Islet of Langerhans (tissue), 1 donor: ENCODE data around the gene IDE.
"Not testable (repeated sequence)": the region's sequence is repeated elsewhere in the genome, so short reads cannot be mapped to it uniquely, and the experiment has no call there.

ENCODE experiments used
- FAIRE-seq: peaks from one replicate; lab custom pipeline; 2011; peaks lifted over from hg19 to GRCh38; lab: Jason Lieb, UNC

IDE gene

GRCh38 chr10:92418891-92419290, 155.0 kb downstream of the IDE start:
- no peak for FAIRE-seq

- no peak for FAIRE-seq
Measured at GRCh38 chr10:92418221-92418620, 155.7 kb downstream of the IDE start.

- no peak for FAIRE-seq
Measured at GRCh38 chr10:92413519-92413918, 160.4 kb downstream of the IDE start.

GRCh38 chr10:92413011-92413410, 160.9 kb downstream of the IDE start:
- FAIRE-seq, result no peak

GRCh38 chr10:92411406-92411805, 162.5 kb downstream of the IDE start:
- FAIRE-seq, result no peak

- no peak for FAIRE-seq
Measured at GRCh38 chr10:92410501-92410900, 163.4 kb downstream of the IDE start.

- FAIRE-seq, result no peak
Measured at GRCh38 chr10:92408017-92408361, 165.9 kb downstream of the IDE start.

GRCh38 chr10:92407305-92408016, 166.4 kb downstream of the IDE start:
- FAIRE-seq, result no peak

- FAIRE-seq, result no peak
Measured at GRCh38 chr10:92405419-92405924, 168.4 kb downstream of the IDE start.

GRCh38 chr10:92404612-92405418, 169.1 kb downstream of the IDE start:
- FAIRE-seq, result no peak

- not testable (repeated sequence) for FAIRE-seq
Measured at GRCh38 chr10:92402234-92402633, 171.7 kb downstream of the IDE start.
